KOPT-K1 (cell line): ENCODE measurements around the gene EHD2.
"Not testable (repeated sequence)": the region's sequence is repeated elsewhere in the genome, so short reads cannot be mapped to it uniquely, and the experiment has no call there.

Experiments
- H3K27ac ChIP-seq: fragments of 200-600 bp; sonication (generic); 2 replicates; pipeline ENCODE4 v1.5.1; 2016; ENCODE audit warnings: antibody characterized with exemption, mild to moderate bottlenecking, low read depth, low read length; ENCODE audit not compliant: poor library complexity, severe bottlenecking
- H3K36me3 ChIP-seq: fragments of 200-600 bp; sonication (generic); 2 replicates; pipeline ENCODE4 v1.5.1; 2017; ENCODE audit warnings: antibody characterized with exemption, mild to moderate bottlenecking, low read length, moderate library complexity; ENCODE audit not compliant: insufficient read depth
- H3K9me3 ChIP-seq: fragments of 200-600 bp; sonication (generic); 2 replicates; pipeline ENCODE4 v1.5.1; 2017; ENCODE audit warnings: antibody characterized with exemption, low read length, mild to moderate bottlenecking; ENCODE audit not compliant: insufficient read depth, poor library complexity, severe bottlenecking

Gene EHD2

GRCh38 chr19:47713046-47714021 lies at the start of gene EHD2:
Gene EHD2 (plus strand): TSS chr19:47713422. CDS start chr19:47716613, 3,191 bp downstream.
- Histone ChIP-seq H3K36me3 (peaks cover 5% of the 10 kb centered on the region; the same call in 1 of the 2 replicates), H3K27ac (peak within 1 kb of the TSS; percentile 37), H3K9me3 (peaks cover 12% of the 10 kb centered on the region)

GRCh38 chr19:47663435-47663910 lies 49.7 kb upstream of the EHD2 start:
- Histone ChIP-seq H3K27ac (no peak overlapping the region), H3K9me3 (no peaks in the 10 kb centered on the region), H3K36me3 (no peaks in the 10 kb centered on the region)

- Histone ChIP-seq H3K9me3 (no peaks in the 10 kb centered on the region), H3K27ac (no peak overlapping the region), H3K36me3 (no peaks in the 10 kb centered on the region)
These were observed 49.1 kb upstream of the EHD2 start for GRCh38 chr19:47663911-47664771.

GRCh38 chr19:47668556-47668955 lies 44.7 kb upstream of the EHD2 start:
- H3K9me3 ChIP-seq, H3K27ac ChIP-seq, H3K36me3 ChIP-seq: not testable (repeated sequence)

- H3K36me3 ChIP-seq, result no peaks in the 10 kb centered on the region; the same call in 1 of the 2 replicates
- no peaks in the 10 kb centered on the region for H3K9me3 ChIP-seq
- no peak overlapping the region for H3K27ac ChIP-seq
These were observed 42.5 kb upstream of the EHD2 start for GRCh38 chr19:47670736-47671135.

- H3K36me3 ChIP-seq, result no peaks in the 10 kb centered on the region; the same call in 1 of the 2 replicates
- H3K9me3 ChIP-seq, result no peaks in the 10 kb centered on the region
- H3K27ac ChIP-seq, result no peak overlapping the region
These were observed 41.7 kb upstream of the EHD2 start for GRCh38 chr19:47671499-47671898.

GRCh38 chr19:47673426-47673825 lies 39.8 kb upstream of the EHD2 start:
- Histone ChIP-seq H3K27ac (no peak overlapping the region), H3K36me3 (peaks cover 3% of the 10 kb centered on the region; the same call in 1 of the 2 replicates)

GRCh38 chr19:47674548-47674947 lies 38.7 kb upstream of the EHD2 start:
- H3K36me3 ChIP-seq, result peaks cover 3% of the 10 kb centered on the region; the same call in 1 of the 2 replicates
- H3K9me3 ChIP-seq, result no peaks in the 10 kb centered on the region
- H3K27ac ChIP-seq, result no peak overlapping the region

More at GRCh38 chr19:47673426-47673825, 39.8 kb upstream of the EHD2 start:
- H3K9me3 ChIP-seq, result no peaks in the 10 kb centered on the region

GRCh38 chr19:47675271-47675670 lies 38.0 kb upstream of the EHD2 start:
- no peaks in the 10 kb centered on the region for H3K9me3 ChIP-seq
- H3K36me3 ChIP-seq, result peaks cover 3% of the 10 kb centered on the region; the same call in 1 of the 2 replicates
- no peak overlapping the region for H3K27ac ChIP-seq

GRCh38 chr19:47675859-47676258 lies 37.4 kb upstream of the EHD2 start:
- H3K9me3 ChIP-seq, result no peaks in the 10 kb centered on the region
- H3K36me3 ChIP-seq, result peaks cover 3% of the 10 kb centered on the region; the same call in 1 of the 2 replicates
- no peak overlapping the region for H3K27ac ChIP-seq

- no peaks in the 10 kb centered on the region for H3K9me3 ChIP-seq
- H3K27ac ChIP-seq, result no peak overlapping the region
- peaks cover 3% of the 10 kb centered on the region; the same call in 1 of the 2 replicates for H3K36me3 ChIP-seq
These were observed 36.4 kb upstream of the EHD2 start for GRCh38 chr19:47676811-47677210.

- no peak overlapping the region for H3K27ac ChIP-seq
- H3K9me3 ChIP-seq, result no peaks in the 10 kb centered on the region
- H3K36me3 ChIP-seq, result peaks cover 3% of the 10 kb centered on the region; the same call in 1 of the 2 replicates
These were observed 33.8 kb upstream of the EHD2 start for GRCh38 chr19:47679251-47679900.

- H3K27ac ChIP-seq, result no peak overlapping the region
- no peaks in the 10 kb centered on the region for H3K9me3 ChIP-seq
- H3K36me3 ChIP-seq, result peaks cover 3% of the 10 kb centered on the region; the same call in 1 of the 2 replicates
These were observed 33.0 kb upstream of the EHD2 start for GRCh38 chr19:47679922-47680857.
